GM12801 (cell line): Measurements from ENCODE around the gene TCF4.

Experiments
- TF ChIP-seq, protein P1 (sequence below): IDR thresholded peaks from one replicate; pipeline ENCODE4 v1.5.1; 2011; ENCODE audit warnings: control low read depth; ENCODE audit not compliant: insufficient read length; ENCODE audit errors: extremely low read depth

The TCF4 gene

DNA sequence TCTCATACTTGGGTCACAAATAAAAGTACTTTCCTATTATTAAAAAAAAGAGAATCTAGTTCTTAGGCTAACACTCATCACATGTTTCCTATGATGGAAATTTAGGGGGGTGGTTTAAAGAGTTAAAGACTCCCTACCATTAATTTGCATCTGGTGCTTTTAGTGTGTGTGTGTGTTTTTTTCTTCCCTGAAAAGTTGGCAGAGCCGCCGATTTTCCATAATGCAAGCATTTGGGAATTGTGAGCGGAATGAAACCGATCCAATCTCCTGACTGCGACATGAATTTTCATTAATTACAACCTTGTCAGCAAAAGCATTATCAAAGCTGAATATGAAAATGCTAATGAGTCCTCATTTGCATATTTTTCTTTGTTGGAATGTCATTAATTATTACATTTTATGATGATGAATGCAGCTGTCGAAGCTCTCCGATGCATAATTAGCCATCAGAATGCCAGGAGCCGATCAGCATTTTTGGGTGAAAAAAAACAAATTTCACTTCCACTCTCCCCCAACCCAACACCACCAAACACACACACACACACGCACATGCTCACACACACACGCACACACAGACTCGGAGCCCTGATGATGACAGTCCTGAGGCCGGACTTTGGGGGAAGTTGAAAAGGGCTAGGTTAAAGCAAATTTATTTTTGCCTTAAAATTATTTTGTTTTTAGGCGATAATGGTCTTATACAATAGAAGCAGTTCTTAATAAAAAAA, 165.4 kb downstream of the TCF4 start:
- TF ChIP-seq, protein P1, sequence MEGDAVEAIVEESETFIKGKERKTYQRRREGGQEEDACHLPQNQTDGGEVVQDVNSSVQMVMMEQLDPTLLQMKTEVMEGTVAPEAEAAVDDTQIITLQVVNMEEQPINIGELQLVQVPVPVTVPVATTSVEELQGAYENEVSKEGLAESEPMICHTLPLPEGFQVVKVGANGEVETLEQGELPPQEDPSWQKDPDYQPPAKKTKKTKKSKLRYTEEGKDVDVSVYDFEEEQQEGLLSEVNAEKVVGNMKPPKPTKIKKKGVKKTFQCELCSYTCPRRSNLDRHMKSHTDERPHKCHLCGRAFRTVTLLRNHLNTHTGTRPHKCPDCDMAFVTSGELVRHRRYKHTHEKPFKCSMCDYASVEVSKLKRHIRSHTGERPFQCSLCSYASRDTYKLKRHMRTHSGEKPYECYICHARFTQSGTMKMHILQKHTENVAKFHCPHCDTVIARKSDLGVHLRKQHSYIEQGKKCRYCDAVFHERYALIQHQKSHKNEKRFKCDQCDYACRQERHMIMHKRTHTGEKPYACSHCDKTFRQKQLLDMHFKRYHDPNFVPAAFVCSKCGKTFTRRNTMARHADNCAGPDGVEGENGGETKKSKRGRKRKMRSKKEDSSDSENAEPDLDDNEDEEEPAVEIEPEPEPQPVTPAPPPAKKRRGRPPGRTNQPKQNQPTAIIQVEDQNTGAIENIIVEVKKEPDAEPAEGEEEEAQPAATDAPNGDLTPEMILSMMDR: no peak

DNA sequence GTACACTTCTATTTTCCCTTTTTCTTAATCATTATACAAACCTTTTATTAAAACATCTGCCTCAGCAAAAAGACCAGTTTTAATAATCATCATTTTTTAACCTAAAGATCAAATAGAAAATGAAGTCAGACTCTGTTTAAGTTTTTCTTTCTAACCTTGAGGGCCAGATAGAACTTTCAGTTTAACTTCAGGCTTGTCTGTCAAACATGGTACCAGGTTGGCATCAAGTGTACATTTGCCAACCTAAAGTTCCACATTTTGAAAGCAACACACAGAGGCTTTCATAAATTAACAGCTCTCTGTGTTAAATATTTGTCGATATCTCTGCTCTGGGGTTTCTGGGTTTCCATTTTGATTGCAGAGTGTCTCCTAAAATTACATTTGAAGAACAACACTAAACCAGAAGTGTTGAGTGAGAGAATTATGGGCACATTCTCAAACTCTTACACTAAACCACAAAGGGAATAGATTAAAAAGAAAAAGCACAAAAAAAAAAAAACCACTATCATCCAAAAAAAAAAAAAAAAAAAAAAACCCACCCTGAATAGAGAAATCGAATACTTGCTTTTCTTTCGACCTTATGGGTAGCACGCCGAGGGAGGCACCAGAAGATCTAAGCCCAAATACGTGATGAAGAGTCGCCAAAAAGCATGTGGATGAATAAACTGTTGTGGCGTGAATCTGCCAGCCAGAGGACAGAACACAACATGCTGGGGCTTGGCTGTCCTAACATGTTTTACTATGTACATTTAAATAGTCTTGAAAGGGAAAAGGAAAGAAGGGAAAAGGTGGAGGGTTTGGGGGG, 166.2 kb downstream of the TCF4 start:
- TF ChIP-seq, protein P1: no peak

DNA sequence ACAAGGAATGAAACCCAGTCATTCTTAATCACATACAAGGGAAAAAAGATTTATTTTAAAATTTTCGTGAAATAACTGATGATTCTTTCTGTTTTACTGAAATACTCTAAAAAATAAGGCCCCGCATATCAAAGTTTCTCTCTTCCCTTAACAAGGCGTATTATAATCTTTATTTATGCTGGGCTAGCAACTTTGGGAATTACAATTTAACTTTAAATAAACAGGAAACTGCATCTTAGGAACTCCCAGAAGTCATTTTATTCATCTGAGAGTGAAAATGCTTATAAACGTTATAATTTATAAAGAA, 166.7 kb downstream of the TCF4 start:
- TF ChIP-seq, protein P1: no peak

DNA sequence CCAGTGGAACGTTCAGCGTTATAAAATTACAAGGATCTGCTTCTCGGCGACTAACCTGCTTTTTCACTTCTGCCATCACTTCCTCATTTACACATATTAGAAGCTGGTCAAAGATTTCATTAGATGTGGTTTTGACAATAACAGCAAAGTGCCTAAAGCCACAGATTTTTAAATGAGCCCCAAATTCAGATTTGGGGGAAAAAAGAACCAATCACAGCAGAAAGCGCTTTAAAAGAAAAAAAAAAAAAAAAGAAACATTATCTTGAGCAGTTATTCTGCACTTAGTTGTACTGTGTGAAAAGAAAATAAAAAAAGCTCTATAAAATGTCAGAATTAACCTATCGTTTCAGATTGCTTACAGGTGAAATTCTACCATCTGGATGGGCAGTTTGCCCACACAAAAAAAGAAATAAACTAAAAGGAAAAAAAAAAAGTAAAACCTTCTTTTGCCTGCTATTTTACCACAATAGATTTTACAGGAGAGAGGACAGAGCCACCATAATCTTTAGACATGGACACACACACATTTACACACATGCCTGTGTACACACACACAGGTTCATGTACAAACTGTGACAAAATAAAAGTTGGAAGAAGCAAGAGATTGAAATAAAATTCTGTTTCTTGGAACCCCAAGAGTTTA, 167.2 kb downstream of the TCF4 start:
- TF ChIP-seq, protein P1: no peak

DNA sequence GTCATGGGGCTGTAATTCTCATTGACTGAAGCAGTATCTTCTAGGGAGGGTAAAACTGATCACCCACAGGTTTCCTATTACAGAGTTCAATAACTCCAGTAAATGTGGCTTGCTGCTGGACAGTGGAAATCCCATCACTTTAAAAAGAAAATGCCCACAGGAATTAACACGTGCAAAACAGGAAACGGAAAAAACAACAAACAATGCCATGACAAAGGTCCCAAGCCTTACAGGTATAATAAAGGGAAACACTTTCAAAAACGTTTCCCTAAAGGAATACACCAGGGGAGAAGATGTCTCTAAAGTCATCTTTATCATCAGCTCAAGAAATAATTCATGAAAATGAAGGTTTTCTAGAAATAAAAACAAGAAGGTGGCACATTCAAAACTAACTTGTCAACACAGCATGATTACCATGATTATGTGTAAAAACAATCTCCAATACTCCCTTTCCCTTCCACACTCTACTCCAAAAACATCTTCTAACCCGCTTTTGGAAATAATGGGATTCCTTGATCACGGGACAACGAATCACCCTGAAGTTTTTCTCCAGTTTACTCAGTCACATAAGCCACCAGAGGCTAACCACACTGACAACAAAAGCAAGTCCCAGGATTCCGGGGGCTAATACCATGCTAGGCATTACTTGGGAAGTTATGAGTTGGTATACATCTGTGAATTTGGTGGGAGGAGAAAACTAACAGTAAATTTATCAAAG, 167.9 kb downstream of the TCF4 start:
- TF ChIP-seq, protein P1: no peak

DNA sequence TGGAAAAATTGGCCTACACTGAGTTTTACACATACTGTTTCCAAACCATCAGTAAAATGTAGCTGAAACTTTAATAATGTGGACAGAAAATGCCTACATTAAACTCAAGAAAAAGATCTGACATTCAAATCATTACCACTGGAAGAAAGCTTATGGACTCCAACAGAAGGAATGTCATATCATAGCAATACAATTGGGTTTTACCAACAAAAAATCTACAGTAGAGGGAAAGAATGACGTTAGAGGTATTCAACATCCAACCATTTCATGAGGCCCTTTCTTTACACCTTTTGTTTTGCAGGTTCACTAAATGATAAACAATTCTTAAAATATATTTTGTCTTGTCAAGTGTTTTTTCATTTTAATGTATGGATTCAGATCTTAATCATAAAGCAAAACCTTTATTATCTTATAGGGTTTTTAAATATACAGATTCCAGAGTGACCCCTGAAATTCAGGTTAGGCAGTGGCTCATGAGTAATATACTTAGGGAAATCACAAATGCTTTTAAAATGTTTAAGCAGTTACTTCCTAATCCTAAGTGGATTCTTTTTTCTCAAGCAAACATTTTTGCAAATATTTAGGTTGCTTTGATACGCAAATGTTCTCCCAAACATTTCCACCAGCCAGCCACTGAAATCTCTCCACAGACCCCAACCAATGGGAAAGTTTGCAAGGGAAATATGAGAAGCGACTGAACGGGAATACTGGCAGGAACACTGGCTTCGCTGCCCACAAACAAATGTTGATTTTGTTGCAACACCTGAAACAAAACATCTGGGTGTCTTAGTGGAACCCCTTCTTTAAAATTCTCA, 168.7 kb downstream of the TCF4 start:
- TF ChIP-seq, protein P1: no peak
